Measurements from ENCODE around the gene ATP8A1.
"Not testable (repeated sequence)": the region's sequence is repeated elsewhere in the genome, so short reads cannot be mapped to it uniquely, and the experiment has no call there.

Gene ATP8A1

DNA sequence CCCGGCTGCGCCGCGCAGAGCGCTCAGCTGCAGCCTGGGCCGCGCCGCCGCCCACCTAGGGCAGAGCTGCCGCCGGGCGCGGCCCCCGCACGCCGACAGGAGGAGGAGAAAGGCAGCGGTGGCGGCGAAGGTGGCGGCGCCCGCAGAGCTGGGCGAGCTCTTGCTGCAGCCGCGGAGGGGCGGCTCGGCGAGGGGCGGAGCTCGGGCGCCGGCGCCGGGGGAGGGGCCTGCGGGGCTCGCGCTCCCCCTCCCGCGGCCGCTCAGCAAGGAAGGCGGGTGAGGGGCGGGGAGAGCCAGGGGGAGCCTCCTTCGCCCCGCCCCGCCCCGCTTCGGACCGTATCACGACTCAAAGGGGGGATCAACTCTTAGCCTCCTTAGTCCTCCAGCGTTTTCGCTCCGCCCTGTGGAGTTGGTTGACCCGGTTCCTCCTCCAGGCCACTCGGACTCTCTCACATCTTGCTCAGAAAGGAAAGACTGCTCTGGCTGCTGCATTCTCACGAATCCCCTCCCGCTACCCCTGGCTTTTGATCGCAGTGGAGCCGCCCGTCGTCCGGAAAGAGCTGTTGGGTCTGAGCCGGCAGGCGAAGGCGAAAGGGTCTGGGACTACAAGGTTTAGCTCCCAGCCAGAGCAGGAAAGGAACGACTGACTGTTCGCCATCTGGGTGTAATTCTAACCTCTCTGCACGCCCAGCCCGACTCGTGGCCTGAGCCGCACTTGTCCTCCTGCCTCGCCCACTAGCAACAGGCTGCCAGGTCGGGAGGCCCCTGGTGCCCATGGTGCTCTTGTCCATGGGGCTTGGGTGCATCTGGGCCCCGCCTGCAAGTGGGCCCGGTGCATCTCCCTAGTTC lies at the start of gene ATP8A1:
Gene ATP8A1 (minus strand): TSS at position 162 of the 849 bp plus-strand sequence. CDS start 232 bp downstream, outside the sequence.
- peak; percentile 90 for DNase-seq

DNA sequence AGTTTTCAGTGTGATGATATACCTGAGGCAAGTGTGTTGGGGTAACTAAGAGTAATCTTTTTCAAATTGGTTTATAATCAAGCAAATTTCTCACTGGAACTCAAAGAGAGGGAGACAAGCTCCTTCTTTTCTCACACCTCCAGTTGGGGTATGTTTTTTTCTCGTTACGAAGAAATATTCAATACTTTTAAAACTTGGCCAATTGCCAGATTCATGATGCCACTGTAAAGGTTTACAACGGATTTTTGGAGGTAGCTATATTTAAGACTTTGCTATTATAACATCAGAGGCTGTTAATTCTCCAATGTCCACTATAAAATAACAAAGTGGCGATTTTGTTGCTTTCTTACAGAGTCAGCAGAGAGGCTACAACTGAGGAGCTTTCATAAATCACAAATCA lies 49.2 kb upstream of the ATP8A1 start:
- DNase-seq: no peak

DNA sequence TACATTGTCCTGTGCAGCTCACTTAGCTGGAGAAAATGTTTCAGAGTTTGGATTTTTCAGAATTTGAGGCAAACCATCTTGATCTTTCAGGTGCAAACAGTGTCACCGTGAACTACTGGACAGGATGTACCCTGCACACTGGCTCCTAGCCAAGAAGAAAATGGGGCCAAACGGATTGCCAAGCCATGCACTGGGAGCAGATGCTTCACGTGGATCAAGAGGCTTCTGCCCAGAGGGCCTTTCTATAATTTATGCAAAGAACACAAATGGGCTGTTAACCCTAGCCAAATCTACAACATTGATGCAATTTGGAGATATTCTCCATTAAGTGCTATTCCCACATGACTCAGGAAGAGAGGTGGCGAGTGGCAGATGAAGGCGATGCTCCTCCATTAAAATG lies 46.9 kb upstream of the ATP8A1 start:
- DNase-seq: peak; percentile 21

DNA sequence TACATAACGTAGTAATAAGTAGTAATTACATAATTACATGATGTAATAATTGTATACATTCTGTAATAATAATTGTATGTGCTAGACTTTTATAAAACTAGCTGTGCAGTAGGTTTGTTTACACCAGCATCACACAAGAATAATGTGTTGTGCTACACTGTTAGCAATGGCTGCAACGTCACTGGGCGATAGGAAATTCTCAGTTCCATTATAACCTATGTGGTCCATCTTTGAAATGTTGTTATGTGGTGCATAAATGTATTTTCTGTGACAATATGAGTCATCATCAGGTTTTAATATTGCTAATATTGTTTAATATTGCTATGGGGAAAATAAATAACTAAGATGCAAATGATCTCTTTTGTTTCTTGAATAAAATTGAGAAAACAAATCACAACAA lies 46.0 kb upstream of the ATP8A1 start:
- no peak for DNase-seq

DNA sequence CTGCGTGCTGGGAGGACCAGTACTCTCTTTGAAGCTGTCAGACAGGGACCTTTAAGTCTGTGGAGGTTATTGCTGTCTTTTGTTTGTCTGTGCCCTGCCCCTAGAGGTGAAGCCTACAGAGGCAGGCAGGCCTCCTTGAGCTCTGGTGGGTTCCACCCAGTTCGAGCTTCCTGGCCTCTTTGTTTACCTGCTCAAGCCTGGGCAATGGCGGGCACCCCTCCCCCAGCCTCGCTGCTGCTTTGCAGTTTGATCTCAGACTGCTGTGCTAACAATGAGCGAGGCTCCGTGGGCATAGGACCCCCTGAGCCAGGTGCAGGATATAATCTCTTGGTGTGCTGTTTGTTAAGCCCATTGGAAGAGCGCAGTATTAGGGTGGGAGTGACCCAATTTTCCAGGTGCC lies 44.9 kb upstream of the ATP8A1 start:
- not testable (repeated sequence) for DNase-seq

DNA sequence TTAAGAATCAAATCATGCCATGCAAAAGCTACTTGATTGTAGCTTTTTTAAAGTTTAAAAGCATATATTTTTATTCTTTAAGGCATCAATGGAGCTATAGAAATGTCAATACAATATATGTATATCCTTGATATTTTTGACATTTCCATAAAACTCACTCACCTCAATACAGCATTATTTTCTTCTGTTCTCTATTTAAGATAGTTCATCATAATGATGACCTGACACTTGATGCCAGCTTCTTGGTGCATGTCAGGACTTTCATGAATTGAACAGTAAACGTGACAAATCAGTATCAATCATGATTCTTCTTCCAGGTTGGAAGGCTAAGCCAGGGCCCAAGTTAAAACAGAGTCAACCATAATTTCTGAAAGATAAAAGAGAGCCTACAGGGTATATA lies 33.6 kb upstream of the ATP8A1 start:
- DNase-seq: no peak

DNA sequence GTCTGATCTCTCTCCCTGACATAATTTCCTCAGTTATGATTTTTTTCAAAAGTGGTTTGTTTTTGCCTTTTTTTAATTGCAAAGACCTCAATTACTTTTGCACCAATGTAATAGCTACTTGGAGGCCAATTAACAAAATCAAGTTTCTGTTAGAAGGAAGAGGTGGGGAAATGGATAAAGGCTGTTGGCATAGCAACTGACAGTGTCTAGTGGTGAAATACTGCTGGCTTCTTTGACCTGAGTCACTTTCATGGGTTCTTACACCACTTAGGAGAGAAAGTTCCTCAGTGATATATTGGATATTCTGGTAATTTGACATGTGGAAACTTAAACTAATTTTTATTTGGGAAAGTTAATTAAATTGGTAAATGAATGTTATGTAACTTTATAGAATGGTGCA lies 26.5 kb upstream of the ATP8A1 start:
- DNase-seq: no peak

DNA sequence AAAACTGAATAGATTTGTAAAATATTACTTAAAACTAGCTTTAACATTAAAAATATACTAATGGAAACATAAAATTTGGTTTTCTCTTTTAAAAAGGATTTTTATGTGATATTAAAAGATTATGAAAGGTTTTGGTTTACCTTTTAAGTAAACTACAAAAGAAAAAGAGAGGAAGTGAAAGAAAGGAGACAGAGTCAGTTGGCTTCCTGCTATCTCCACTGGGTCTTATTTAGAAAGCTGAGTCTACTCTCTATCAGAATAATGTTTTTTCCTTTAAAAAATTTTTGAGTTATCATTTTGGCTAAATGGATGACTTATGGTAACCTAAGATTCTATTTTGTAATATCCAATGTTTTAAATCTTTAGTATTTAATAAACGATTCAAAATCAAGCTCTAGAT lies 21.6 kb upstream of the ATP8A1 start:
- no peak for DNase-seq

DNA sequence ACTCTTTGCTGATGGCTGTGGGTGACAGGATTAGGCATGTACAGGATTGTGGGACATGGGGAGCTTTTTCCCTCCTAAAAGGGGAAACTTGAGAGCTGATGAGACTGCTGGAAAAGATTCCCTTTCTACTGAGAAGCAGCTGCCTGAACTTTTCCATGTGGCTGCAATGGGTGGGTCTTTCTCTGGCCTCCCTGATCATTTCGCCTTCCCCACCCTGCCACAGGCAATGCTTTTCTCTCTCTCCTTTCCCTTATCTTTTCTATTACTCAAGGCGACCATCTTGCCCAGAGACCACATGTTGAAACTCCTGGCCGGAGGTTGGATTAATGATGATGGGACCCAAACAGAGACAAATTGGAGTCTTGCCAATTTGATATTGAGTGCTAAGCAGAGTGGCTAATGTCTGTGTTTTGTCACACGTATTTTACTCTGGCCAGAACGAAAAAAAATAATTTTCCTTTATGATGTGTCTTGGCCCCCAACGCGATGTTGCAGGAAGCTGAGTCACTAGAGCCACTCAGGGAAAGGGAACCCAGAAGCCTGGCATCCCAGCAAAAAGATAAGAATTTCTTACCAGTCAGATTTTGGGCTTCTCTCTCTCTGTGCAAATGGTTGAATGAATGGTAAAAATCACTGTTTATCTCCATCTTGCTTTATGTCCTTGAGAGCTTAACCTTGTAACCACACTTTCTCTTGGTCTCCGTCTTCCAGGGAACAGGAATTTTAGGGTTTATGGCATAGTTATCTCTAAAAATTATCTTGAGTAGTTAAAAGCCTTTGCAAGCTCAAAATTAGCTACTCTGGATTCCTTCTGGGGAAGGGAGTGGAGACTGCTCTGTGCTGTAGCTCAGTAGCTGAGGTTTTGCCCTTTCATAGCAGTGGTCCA lies 19.4 kb upstream of the ATP8A1 start:
- DNase-seq: no peak

DNA sequence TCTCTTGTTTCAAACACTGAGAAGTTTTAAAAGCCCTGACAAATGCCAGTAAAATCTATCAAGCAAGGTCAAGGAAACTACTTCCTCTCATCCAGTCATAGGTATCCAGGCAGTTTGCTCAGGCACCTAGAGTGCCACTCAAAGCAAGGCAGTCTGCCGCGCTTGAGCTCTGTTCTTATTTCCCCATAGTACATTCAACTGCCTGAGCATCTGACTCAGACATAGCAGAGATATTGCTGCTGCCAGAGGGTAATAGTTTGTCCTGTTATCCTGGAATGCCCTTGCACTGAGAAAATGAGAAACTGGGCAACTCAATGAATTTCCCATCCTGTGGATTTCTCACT lies 16.1 kb upstream of the ATP8A1 start:
- DNase-seq: no peak

DNA sequence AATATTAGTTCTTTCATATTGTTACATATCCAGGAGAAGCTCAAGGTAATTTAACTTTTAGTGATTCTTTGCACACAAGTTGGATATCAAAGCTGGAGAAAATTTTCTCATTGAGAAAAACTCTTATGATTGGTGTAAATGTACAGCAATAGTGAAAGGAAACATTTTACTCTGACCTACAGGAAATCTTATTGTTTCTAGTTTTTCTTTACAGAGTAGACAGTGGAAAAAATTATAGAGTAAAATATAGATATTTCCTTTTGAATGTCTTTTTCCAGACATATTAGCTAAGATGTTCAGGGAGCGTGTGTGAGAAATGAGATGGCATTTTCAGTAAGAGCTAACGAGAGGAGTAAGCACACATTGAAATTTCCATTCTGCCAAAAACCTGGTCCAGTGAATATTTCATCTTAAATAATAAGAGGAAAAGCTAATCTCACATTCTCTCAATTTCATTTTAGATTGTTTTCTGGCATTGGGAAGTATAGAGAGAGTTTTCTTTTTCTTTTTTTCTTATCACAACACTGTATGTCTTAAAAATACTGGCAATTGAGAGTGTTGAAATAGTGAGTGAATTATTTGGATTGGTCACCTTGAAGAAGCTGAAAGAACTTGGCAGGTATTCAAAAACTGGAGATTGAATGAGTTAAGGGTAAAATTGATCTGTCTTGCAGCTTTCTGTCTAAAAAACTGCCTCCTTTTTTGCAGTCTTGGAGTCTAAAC lies 15.6 kb upstream of the ATP8A1 start:
- no peak for DNase-seq

DNA sequence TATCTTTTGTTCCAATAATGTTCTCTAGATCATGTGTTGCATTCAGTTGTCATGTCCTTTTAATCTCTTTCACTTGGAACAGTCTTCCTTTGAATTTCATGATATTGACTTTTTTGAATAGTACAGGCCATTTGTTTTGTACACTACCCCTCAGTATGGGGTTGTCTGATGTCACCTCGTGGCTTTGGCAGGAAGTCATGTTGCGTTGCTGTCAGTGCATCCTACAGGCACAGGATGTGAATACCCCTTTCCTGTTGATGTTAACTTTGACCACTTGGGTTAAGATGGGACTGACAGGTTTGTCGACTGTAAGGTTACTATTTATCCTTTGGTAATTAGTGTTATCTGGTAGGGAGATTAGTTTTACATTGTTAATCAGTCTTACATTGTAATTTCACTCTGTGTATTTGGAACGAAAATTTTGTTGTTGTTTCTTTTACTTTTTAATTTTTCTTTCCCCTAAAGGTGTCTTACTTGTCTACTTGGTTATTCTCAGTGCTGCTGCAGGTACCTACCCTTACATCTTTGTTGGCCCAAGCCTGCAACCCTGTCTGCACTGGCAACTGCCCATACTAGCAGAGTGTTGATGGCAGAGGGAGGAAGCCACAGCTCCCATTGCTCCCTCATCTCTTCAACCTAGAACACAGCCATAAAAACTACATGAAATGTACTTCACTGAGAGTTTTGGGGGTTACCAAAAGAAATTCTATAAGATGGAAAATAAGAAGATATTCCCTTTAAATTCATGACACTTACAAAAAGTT lies 14.7 kb upstream of the ATP8A1 start:
- no peak for DNase-seq

DNA sequence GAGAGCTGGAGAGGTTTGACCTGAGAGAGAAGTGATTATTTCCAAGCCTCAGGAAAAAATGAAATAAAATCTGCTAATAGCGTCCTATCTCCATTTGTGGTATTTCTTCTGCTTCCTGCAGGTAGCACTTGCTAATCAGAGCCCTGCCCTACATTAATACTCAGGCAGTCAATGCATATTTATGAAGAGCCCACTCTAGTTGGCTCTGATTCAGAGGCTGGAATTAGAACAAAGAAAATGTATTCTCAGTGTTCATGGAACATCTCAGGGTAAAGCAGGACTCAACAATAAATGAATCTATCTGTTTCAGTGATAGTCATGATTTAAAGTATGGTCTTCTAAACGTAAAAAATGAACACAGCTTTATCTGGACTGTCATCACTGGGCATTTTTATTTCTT lies 1.4 kb upstream of the ATP8A1 start:
- DNase-seq: no peak

DNA sequence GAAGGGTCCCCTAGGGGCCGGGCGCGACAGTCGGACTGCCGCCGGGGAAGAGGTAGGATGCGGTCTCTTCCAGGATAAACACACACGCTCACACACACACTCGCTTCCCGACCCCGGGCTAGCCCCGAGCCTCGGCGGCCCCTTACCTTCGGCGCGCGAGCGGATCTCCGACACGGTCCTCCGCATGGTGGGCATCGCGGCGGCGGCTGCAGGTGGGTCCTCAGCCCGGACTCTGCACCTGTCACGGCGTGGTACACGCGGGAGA lies 294 bp downstream of the ATP8A1 start:
- DNase-seq: no peak

DNA sequence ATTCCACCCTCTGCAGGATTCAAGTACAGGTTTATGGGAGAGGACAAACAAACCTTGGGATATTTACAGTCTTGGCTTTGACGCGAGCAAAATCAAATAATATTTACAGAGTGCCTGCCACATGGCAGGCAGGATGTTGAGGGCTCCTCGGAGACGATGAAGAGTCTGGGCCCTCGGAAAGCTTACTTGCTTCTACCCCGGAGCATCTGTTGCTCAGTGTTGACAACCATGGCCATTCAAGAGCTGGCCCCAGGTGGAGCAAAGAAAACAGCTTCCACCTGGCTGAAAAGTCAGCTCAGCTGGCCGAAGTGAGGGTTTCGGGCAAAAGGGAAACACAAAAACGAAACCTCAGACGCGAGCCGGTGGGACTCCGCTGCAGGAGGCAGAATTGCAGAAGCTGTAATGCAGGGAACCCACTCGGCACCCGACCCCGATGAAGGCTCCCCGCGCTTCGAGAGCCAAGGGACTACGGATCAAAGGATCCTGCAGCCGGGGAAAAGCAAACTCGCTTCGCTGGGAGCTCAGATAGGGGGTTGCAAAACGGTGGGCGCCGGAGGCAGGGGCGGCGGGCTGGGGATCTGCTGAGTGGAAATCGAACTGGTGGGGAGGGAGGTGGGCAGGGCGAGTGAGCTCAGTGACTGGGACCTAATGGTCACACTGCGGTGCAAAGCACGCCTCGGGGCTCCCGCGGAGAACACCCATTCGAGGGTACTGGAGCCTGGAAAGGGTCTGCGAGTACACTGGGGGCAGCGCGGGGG lies 805 bp downstream of the ATP8A1 start:
- no peak for DNase-seq

DNA sequence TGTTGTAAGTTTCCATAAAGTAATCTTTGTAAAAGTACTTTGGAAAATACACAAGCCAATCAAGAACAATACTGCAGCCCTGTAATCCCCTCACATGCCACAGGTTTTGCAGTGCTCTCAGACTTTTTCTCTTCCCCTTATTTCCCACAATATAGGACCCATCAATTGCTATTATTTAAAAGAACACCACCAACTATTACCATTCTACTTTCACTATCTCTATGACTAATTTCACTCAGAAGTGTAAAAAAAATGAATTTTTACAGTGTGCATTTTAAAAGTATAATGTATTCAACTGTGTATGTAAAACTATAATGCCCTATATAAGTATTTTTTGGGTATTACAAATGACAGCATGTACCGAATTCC lies 1.7 kb downstream of the ATP8A1 start:
- no peak for DNase-seq

DNA sequence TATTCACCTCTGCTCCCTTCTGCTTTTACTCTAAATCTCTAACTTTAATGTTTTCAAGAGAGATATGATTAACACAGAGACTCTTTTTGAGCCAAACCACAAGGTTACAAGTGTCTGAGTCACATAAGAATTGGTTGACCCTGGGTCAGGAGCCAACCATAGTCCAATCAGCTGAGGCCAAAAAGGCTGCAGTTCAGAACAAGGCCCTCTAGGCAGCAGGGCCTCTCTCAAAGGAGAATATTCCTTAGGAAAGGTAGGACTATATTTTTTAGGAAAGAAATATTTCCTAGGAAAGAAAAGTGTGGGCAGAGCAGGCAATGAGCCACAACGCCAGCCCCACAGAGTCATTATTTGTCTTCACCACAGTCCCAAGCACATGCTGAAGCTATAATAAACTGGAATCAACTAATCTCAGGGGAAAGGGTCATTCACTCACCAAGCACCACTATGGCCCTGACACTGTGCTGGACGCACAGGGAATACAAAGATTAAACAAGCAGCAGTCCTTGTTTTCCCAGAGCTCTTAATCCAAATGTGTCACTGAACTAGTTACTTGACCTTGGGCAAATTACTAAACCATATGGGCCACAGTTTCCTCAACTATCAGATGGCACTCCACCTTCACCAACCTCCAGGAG lies 2.2 kb downstream of the ATP8A1 start:
- DNase-seq: no peak

DNA sequence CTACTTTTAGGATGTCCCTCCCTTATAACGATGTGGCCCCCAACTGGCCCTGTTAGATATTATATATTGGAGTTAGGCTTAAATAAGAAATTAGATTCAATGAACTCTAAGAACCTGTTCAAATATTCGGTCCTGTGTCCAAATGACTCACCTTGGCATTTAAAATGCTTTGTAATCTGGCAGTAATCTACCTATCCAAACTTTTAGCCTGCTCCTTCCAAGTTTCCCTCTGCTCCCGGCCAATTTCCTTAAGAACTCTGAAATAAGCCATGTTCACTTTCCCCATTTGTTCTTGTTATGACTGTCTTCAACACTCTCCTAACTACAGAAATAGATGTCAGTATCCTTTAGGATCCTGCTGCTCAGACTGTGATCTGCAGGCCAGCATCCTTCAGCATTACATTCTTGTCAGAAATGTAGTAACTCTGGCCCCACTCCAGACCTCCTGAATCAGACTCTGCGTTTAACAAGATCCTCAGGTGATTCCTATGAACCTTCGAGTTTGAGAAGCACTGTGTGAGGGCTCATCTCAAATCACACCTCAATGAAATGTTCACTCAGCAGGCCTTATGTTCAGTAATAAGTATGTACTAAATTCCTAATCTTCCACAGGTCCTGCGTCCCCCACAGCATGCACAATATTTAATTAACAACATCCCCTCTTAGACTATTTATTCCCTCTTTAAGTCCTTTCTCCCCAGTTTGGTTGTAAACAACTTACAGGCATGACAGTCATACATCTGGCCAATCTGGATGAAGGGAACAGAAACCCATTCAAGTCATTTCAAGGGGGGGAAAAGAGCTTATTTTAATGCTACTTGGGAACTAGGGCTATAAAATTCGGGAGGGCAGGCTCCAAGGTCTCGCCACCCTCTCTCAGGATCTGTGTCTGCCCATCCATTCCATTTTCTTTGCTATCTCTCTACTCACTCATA lies 3.0 kb downstream of the ATP8A1 start:
- DNase-seq: no peak

DNA sequence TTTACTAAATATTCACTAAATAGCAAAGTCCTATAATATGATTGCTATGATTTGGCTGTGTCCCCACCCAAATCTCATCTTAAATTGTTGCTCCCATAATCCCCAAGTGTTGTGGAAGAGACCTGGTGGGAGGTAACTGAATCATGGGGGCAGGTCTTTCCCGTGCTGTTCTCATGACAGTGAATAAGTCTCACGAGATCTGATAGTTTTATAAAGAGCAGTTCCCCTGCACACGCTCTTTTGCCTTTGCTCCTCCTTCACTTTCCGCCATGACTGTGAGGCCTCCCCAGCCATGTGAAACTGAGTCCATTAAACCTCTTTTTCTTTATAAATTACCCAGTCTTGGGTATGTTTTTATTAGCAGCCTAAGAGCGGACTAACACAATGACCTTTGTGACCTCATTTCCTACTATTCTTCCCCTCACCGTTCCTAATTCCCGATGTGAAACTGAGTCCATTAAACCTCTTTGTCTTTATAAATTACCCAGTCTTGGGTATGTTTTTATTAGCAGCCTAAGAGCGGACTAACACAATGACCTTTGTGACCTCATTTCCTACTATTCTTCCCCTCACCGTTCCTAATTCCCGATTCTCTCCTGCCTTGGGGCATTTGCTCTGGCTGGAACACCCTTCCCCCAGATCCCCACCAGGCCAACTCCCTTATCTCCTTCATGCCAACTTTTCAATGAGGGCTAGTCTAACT lies 4.2 kb downstream of the ATP8A1 start:
- not testable (repeated sequence) for DNase-seq

DNA sequence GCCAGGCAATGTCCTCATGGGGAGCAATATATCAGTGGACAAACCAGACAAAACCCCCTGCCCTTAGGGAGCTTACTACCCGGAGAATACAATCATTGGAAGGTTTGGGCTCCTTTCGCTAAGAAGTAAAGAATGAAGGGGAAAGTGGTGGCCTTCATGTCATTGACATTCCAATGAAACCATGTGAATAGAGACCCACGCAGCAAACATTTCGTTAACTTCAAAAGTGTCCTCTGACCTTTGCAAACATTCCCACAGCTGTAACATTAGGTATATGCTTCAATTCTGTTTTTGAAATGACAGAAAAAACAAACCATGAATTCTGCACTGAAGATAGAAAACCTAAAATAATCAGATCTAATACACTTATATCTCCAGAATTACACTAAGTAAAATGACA lies 7.0 kb downstream of the ATP8A1 start:
- no peak for DNase-seq
